ENCODE data around the gene PYGO2. TPM values are rescaled to one million over a fixed set of nuclear protein-coding genes. Genes with fewer than 3 reads are reported as not detected.
"Not testable (repeated sequence)": the region's sequence is repeated elsewhere in the genome, so short reads cannot be mapped to it uniquely, and the experiment has no call there.

PYGO2 gene

DNA sequence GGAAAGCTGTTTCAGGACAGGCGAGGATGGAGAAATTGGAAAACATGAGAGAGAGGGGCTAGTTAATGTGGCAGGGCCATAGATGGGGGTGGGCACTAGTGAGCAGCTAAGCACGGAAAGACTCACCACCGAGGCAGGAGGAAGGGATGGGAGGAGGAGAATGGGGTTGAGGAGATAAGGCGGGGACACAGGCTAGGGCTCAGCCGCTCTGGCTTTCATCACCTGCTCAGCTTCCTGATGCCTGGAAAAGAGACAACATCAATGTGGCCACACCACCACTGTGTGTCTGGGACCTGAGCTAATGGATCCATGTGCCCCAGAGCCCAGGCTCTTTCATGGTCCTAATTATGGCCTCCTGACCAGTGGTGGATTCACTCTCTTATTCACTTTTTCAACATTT lies 52.6 kb downstream of the PYGO2 start:
- Histone ChIP-seq H3K27ac (replicated peaks) (no peak overlapping the region), H3K4me3 (replicated peaks; ENCODE audit: insufficient read depth, low read length) (no peak overlapping the region), H3K27me3 (ENCODE audit: insufficient read depth, poor library complexity, severe bottlenecking) (peaks cover 2% of the 10 kb centered on the region)
- no peak for DNase-seq (ENCODE audit: low read depth in 1 of 2, low spot score in 1 of 2)
- no peak for TF ChIP-seq GABPA (IDR thresholded peaks at IDR 0.05; ENCODE audit: low read depth)
- TF ChIP-seq, protein P1, sequence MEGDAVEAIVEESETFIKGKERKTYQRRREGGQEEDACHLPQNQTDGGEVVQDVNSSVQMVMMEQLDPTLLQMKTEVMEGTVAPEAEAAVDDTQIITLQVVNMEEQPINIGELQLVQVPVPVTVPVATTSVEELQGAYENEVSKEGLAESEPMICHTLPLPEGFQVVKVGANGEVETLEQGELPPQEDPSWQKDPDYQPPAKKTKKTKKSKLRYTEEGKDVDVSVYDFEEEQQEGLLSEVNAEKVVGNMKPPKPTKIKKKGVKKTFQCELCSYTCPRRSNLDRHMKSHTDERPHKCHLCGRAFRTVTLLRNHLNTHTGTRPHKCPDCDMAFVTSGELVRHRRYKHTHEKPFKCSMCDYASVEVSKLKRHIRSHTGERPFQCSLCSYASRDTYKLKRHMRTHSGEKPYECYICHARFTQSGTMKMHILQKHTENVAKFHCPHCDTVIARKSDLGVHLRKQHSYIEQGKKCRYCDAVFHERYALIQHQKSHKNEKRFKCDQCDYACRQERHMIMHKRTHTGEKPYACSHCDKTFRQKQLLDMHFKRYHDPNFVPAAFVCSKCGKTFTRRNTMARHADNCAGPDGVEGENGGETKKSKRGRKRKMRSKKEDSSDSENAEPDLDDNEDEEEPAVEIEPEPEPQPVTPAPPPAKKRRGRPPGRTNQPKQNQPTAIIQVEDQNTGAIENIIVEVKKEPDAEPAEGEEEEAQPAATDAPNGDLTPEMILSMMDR (IDR thresholded peaks at IDR 0.05; ENCODE audit: insufficient read depth, low read length) = no peak
- no peak for TF ChIP-seq POLR2AphosphoS5 (IDR thresholded peaks at IDR 0.05; ENCODE audit: low read depth)
- TF ChIP-seq, protein P2, sequence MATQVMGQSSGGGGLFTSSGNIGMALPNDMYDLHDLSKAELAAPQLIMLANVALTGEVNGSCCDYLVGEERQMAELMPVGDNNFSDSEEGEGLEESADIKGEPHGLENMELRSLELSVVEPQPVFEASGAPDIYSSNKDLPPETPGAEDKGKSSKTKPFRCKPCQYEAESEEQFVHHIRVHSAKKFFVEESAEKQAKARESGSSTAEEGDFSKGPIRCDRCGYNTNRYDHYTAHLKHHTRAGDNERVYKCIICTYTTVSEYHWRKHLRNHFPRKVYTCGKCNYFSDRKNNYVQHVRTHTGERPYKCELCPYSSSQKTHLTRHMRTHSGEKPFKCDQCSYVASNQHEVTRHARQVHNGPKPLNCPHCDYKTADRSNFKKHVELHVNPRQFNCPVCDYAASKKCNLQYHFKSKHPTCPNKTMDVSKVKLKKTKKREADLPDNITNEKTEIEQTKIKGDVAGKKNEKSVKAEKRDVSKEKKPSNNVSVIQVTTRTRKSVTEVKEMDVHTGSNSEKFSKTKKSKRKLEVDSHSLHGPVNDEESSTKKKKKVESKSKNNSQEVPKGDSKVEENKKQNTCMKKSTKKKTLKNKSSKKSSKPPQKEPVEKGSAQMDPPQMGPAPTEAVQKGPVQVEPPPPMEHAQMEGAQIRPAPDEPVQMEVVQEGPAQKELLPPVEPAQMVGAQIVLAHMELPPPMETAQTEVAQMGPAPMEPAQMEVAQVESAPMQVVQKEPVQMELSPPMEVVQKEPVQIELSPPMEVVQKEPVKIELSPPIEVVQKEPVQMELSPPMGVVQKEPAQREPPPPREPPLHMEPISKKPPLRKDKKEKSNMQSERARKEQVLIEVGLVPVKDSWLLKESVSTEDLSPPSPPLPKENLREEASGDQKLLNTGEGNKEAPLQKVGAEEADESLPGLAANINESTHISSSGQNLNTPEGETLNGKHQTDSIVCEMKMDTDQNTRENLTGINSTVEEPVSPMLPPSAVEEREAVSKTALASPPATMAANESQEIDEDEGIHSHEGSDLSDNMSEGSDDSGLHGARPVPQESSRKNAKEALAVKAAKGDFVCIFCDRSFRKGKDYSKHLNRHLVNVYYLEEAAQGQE (IDR thresholded peaks at IDR 0.05; ENCODE audit: insufficient replicate concordance, low read depth) = no peak
- TF ChIP-seq SPI1 (IDR thresholded peaks at IDR 0.05; ENCODE audit: borderline replicate concordance, low read depth) = no peak

DNA sequence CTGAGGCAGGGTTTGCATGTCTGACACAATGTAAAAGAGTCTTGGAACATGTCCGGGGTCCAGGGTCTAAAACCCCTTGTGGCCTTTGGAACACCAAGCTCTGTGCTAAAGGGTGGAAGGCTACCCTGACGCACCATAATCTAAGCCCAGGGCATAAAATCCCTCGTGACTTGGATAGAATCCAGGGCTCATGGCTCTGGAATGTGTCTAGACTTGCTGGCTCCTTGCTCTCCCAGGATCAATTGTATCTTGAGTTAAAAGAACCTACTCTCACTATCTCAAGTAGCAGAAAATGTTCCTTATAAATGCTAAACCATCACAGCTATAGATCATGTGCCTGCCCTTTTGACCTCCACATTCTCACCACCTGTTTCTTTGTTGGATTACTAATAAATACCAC lies 53.5 kb downstream of the PYGO2 start:
- not testable (repeated sequence) for H3K27ac ChIP-seq (replicated peaks); H3K4me3 ChIP-seq (replicated peaks; ENCODE audit: insufficient read depth, low read length); H3K27me3 ChIP-seq (ENCODE audit: insufficient read depth, poor library complexity, severe bottlenecking); DNase-seq (ENCODE audit: low read depth in 1 of 2, low spot score in 1 of 2)

Small RNA genes lying within 50 kb of the gene (microRNA-seq; reads per million reads assigned to microRNA genes)
- gene MIR4258 = not detected
